GM12872 (cell line): ENCODE data around the gene SMIM1.

Source experiments
- CTCF ChIP-seq: IDR thresholded peaks from 3 replicates; pipeline ENCODE4 v1.5.1; 2011; ENCODE audit warnings: low read depth, mild to moderate bottlenecking, low read length, moderate library complexity; ENCODE audit not compliant: insufficient read depth

Gene SMIM1

GRCh38 chr1:3821447-3821846, 48.9 kb downstream of the SMIM1 start:
- no peak for TF ChIP-seq CTCF

- TF ChIP-seq CTCF, result no peak
Measured at GRCh38 chr1:3821908-3822307, 49.4 kb downstream of the SMIM1 start.

GRCh38 chr1:3822421-3822820, 49.9 kb downstream of the SMIM1 start:
- TF ChIP-seq CTCF, result no peak

- TF ChIP-seq CTCF, result no peak
Measured at GRCh38 chr1:3824650-3825049, 52.1 kb downstream of the SMIM1 start.

GRCh38 chr1:3825356-3825755, 52.8 kb downstream of the SMIM1 start:
- TF ChIP-seq CTCF, result no peak
